SIG-M5 treated with dmso at 0.1 percent for 504 hours (cell line): ENCODE results near the gene YES1.
"Not testable (repeated sequence)": the region's sequence is repeated elsewhere in the genome, so short reads cannot be mapped to it uniquely, and the experiment has no call there.

Experiments used
- DNase-seq: peaks from one replicate; lab custom pipeline; 2025; ENCODE audit not compliant: unreplicated experiment; lab: John Stamatoyannopoulos, UW

YES1 gene

DNA sequence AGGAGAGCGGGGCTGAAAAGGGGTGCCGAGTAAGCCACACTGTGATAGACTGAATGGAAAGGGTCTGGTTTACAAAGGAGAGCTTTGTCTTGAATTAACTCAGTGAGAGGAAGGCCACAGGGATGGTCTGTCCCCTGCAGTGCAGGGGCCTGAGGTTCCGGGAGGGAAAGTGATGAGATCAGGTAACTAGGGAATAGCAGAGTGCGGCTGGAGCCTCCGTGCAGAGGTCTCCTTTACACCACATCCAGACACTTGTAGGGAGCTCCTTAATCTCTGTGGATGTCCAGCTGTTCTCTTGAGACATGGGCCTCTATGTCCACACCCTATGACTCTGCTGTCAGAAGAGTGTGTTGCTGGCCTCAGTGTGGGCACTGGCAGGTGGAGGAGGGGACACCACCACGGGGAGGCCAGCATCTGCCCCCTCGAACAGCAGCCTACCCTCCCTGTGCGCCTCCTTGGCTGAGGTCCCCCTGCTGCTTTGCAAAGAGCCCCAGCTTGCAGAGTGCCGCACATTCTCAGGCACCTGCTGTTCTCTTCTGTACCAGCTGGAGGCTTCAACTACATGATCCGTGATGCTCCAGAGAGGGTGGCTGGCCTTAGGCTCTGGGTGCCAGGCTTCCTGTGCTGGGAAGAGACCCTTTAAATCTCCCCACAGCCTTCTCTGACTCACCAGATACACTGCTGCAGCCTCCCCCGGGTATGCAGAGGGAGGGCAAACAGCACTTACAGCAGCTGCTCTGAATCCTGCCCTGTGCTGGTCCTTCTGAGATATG, 125.5 kb downstream of the YES1 start:
- no peak for DNase-seq

GRCh38 chr18:685438-685837, 126.6 kb downstream of the YES1 start:
- DNase-seq = no peak

GRCh38 chr18:683531-683930, 128.5 kb downstream of the YES1 start:
- no peak for DNase-seq

GRCh38 chr18:682833-683232, 129.2 kb downstream of the YES1 start:
- DNase-seq = no peak

GRCh38 chr18:682416-682815, 129.6 kb downstream of the YES1 start:
- not testable (repeated sequence) for DNase-seq

DNA sequence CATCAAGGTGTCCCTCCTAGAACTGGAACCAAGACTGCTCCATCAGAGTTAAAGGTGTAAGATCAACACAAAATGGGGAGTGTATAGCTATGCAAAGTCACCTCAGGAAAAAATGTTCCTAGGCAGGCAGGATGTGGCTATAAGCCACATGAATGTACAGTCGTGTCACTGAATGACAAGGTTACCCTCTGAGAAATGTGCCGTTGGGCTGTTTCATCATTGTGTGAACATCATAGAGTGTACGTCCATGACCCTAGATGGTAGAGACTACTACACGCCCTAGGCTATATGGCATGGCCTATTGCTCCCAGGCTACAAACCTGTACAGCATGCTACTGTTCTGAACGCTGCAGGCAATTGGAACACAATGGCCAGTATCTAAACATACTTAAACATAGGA, 130.1 kb downstream of the YES1 start:
- no peak for DNase-seq

- DNase-seq = no peak
These were observed 131.7 kb downstream of the YES1 start for GRCh38 chr18:680392-680791.

GRCh38 chr18:679516-679915, 132.5 kb downstream of the YES1 start:
- no peak for DNase-seq

DNA sequence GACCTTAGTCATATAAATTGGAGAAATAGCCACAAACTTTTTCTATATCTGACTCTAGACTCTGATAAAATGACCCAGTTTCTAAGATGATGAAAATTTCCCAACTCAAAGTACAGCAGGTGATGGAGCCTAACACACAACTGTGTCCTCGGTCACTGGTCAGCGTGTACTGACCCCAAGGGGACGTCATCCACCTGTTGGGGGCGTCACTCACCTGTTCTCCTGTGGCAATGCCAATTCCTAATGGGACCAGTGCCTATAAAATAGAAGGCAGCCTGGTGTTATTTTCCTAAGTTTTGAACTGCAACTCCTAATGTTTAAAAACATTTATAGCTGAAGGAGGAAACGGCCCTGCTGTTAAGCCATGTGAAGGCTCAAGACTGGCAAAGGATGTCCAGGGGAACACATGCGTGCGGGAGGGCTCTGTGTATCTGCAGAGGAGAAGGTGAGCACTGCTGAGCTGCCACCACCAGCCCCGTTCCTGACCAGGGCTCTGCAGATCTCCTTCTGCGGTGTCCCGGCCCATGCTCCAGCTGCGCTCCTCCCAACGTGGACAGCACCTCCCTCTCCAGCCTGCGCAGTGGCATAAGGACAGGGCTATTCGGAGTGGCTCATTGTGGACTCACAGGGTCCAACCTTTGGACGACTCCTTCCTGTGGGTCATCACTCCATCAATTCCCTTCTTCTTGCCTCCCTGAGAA, 133.4 kb downstream of the YES1 start:
- no peak for DNase-seq

GRCh38 chr18:677951-678381, 134.1 kb downstream of the YES1 start:
- DNase-seq = no peak

- no peak for DNase-seq
These were observed 134.9 kb downstream of the YES1 start for GRCh38 chr18:677145-677544.

- DNase-seq = no peak
These were observed 135.3 kb downstream of the YES1 start for GRCh38 chr18:676736-677135.

GRCh38 chr18:676069-676468, 136.0 kb downstream of the YES1 start:
- DNase-seq = no peak

DNA sequence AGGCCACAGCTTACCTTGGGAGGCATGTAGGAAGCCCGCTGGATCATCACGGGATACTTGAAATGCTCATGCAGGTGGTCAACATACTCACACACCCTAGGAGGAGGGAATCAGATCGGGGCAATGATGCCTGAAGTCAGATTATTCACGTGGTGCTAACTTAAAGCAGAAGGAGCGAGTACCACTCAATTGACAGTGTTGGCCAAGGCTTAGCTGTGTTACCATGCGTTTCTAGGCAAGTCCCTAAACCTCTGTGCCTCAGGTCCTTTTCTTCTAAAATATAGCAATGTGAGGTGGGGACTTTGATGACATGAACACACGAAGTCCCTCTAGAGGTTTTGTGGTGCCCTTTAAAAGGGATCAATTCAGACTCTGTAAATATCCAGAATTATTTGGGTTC, 136.7 kb downstream of the YES1 start:
- DNase-seq = no peak

DNA sequence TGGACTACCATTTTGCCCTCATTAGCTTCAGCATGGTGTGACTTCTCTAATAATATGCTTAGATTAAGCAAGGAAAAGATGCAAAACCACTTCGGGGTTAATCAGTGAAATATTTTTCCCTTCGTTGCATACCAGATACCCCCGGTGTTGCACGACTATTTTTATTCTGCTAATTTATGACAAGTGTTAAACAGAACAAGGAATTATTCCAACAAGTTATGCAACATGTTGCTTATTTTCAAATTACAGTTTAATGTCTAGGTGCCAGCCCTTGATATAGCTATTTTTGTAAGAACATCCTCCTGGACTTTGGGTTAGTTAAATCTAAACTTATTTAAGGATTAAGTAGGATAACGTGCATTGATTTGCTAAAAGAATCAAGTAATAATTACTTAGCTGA, 138.3 kb downstream of the YES1 start:
- no peak for DNase-seq

DNA sequence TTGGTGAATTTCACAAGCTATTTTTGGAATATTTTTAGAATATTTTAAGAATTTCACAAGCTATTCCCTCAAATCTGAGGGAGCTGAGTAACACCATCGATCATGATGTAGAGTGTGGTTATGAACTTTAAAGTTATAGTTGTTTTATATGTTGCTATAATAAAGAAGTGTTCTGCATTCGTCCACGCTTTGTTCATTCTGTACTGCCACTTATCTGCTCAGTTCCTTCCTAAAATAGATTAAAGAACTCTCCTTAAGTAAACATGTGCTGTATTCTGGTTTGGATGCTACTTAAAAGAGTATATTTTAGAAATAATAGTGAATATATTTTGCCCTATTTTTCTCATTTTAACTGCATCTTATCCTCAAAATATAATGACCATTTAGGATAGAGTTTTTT, 138.7 kb downstream of the YES1 start:
- no peak for DNase-seq
